ENCODE measurements around the gene PRND.

Gene PRND

GRCh38 chr20:4714818-4715217 is 6.9 kb upstream of the PRND start:
- H3F3A ChIP-seq (ENCODE audit: insufficient read depth, low read length), result no peaks in the 10 kb centered on the region
- H3K9me2 ChIP-seq (ENCODE audit: low read depth, low read length), result no peaks in the 10 kb centered on the region
- no peaks in the 10 kb centered on the region for H3K79me2 ChIP-seq (ENCODE audit: insufficient read depth, low read length)
- no peaks in the 10 kb centered on the region for H4K20me1 ChIP-seq (ENCODE audit: insufficient read depth, low read length)
- H3K4me1 ChIP-seq (ENCODE audit: insufficient read depth, low read length, severe bottlenecking), result peaks cover under 1% of the 10 kb centered on the region
- TF ChIP-seq EZH2 (IDR thresholded peaks at IDR 0.05; ENCODE audit: borderline replicate concordance, low read length) (no peak), CTCF (IDR thresholded peaks at IDR 0.05; ENCODE audit: low read length) (no peak)
- H3K36me3 ChIP-seq (ENCODE audit: insufficient read depth, low read length), result no peaks in the 10 kb centered on the region; the same call in 1 of the 2 replicates
- no peak overlapping the region for H3K27ac ChIP-seq (ENCODE audit: low read depth, low read length, poor library complexity, severe bottlenecking)
- H3K27me3 ChIP-seq (ENCODE audit: insufficient read depth, low read length), result no peaks in the 10 kb centered on the region
- no peak overlapping the region for H2AFZ ChIP-seq (ENCODE audit: low read length)
- no peak overlapping the region for H3K9ac ChIP-seq (ENCODE audit: low read length)
- H3K9me3 ChIP-seq (ENCODE audit: low read length), result no peaks in the 10 kb centered on the region
- H3K4me2 ChIP-seq (ENCODE audit: low read length), result no peak overlapping the region
- no peak overlapping the region for H3K4me3 ChIP-seq (ENCODE audit: low read depth, low read length, poor library complexity, severe bottlenecking)

GRCh38 chr20:4717816-4718570 is 3.7 kb upstream of the PRND start:
- TF ChIP-seq CTCF (IDR thresholded peaks at IDR 0.05; ENCODE audit: low read length) (no peak), EZH2 (IDR thresholded peaks at IDR 0.05; ENCODE audit: borderline replicate concordance, low read length) (no peak)
- Histone ChIP-seq H3F3A (ENCODE audit: insufficient read depth, low read length) (no peaks in the 10 kb centered on the region), H3K9me3 (ENCODE audit: low read length) (no peaks in the 10 kb centered on the region), H3K27me3 (ENCODE audit: insufficient read depth, low read length) (no peaks in the 10 kb centered on the region), H3K9ac (ENCODE audit: low read length) (no peak overlapping the region), H3K79me2 (ENCODE audit: insufficient read depth, low read length) (no peaks in the 10 kb centered on the region), H3K27ac (ENCODE audit: low read depth, low read length, poor library complexity, severe bottlenecking) (no peak overlapping the region), H2AFZ (ENCODE audit: low read length) (no peak overlapping the region), H3K4me2 (ENCODE audit: low read length) (no peak overlapping the region), H4K20me1 (ENCODE audit: insufficient read depth, low read length) (no peaks in the 10 kb centered on the region), H3K36me3 (ENCODE audit: insufficient read depth, low read length) (no peaks in the 10 kb centered on the region; the same call in 1 of the 2 replicates), H3K4me1 (ENCODE audit: insufficient read depth, low read length, severe bottlenecking) (peaks cover 14% of the 10 kb centered on the region), H3K4me3 (ENCODE audit: low read depth, low read length, poor library complexity, severe bottlenecking) (no peak overlapping the region), H3K9me2 (ENCODE audit: low read depth, low read length) (no peaks in the 10 kb centered on the region)

GRCh38 chr20:4719190-4719589 is 2.5 kb upstream of the PRND start:
- no peak overlapping the region for H2AFZ ChIP-seq (ENCODE audit: low read length)
- TF ChIP-seq CTCF (IDR thresholded peaks at IDR 0.05; ENCODE audit: low read length), result no peak
- TF ChIP-seq EZH2 (IDR thresholded peaks at IDR 0.05; ENCODE audit: borderline replicate concordance, low read length), result no peak
- no peaks in the 10 kb centered on the region for H3K79me2 ChIP-seq (ENCODE audit: insufficient read depth, low read length)
- H3K27ac ChIP-seq (ENCODE audit: low read depth, low read length, poor library complexity, severe bottlenecking), result no peak overlapping the region
- H3K4me2 ChIP-seq (ENCODE audit: low read length), result no peak overlapping the region
- no peak overlapping the region for H3K9ac ChIP-seq (ENCODE audit: low read length)
- no peak overlapping the region for H3K4me3 ChIP-seq (ENCODE audit: low read depth, low read length, poor library complexity, severe bottlenecking)
- no peaks in the 10 kb centered on the region; the same call in 1 of the 2 replicates for H3K36me3 ChIP-seq (ENCODE audit: insufficient read depth, low read length)
- H3F3A ChIP-seq (ENCODE audit: insufficient read depth, low read length), result no peaks in the 10 kb centered on the region
- H3K9me2 ChIP-seq (ENCODE audit: low read depth, low read length), result no peaks in the 10 kb centered on the region
- H3K4me1 ChIP-seq (ENCODE audit: insufficient read depth, low read length, severe bottlenecking), result peaks cover 14% of the 10 kb centered on the region
- H3K9me3 ChIP-seq (ENCODE audit: low read length), result no peaks in the 10 kb centered on the region
- no peaks in the 10 kb centered on the region for H3K27me3 ChIP-seq (ENCODE audit: insufficient read depth, low read length)
- no peaks in the 10 kb centered on the region for H4K20me1 ChIP-seq (ENCODE audit: insufficient read depth, low read length)
